Activated CD8-positive, alpha-beta memory T cell treated with anti-CD3 and anti-CD28 coated beads, Interleukin-2, amount 50 U/mL, for 1 hour (primary cell): ENCODE measurements around the gene BLVRB.
"Not testable (repeated sequence)": the region's sequence is repeated elsewhere in the genome, so short reads cannot be mapped to it uniquely, and the experiment has no call there.

ENCODE experiments used
- DNase-seq: peaks from one replicate; pipeline ENCODE4 v3.0.0-alpha.2; 2020; ENCODE audit errors: extremely low read depth

BLVRB gene

DNA sequence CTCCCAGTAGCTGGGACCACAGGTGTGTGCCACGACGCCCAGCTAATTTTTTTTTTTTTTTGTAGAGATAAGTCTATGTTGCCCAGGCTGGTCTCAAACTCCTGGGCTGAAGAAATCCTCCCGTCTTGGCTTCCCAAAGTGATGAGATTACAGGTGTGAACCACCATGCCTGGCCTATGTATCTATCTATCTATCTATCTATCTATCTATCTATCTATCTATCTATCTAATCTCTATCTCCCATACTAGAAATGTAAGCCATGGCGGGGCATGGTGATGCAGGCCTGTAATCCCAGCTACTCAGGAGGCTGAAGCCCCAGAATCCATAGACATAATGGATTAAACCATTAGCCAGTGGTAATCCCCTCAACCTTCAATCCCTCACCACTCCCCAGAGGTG, 14.9 kb downstream of the BLVRB start:
- DNase-seq: no peak

DNA sequence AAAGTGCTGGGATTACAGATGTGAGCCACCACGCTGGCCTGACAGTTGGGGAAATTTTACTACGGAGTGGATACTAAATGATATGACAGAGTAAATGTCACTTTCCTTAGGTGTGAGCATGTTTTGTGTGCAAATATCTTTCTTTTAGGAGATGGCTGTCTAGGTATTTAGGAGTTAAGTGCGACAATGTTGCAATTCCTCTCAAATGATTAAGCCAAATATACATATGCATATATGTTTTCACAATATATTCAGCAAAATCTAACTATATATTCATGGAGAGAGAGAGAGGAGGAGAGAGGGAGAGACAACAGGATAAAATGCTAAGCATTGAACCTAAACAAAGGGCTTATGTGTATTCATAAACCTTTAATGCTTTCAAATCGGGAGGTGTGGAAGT, 16.0 kb downstream of the BLVRB start:
- DNase-seq: no peak

DNA sequence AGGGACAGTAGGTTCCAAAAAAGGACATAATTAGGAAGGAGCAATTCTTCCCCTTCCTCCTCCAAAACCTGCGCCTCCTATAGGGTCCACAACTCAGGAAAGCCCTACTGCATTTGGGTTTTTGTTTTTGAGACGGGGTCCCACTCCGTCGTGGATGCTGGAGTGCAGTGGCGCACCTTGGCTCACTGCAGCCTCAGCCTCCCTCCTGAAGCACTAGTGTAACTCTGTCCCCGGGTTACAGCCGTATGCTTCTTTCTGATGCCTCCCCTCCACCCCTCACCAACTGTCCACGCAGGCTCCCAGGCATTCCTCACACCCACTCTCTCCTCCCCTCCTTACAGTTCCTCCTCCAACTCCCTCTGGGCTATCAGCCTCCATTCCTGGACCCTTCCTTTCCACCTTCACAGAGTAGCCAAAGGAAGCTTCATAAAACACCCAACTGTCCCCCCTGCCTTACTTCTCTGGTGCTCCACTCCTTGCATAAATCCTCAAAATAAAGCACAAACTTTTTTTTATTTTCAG, 19.2 kb downstream of the BLVRB start:
- no peak for DNase-seq

DNA sequence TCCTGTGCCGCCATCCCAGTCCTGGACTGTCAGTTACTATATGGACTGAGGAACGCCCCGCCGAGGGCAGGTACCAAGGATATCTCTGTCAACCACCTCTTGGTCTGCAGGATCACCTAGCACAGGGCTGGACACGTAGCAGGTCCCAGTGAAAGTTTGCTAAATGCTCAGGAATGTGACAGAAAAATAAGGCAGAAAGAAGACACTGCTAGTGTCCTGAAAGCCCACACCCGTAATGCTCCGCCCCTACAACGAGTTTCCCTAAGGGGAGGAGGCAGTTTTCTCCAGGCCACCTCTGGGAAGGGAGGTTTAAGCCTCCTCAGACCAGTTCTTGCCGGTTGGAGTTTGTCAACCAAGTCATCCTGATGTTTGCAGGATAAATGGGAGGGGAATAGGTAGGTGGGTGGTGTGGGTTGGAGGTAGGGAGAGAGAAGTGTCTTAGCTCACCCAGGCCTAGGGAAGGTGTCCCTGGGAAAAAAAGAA, 19.7 kb downstream of the BLVRB start:
- DNase-seq: no peak

DNA sequence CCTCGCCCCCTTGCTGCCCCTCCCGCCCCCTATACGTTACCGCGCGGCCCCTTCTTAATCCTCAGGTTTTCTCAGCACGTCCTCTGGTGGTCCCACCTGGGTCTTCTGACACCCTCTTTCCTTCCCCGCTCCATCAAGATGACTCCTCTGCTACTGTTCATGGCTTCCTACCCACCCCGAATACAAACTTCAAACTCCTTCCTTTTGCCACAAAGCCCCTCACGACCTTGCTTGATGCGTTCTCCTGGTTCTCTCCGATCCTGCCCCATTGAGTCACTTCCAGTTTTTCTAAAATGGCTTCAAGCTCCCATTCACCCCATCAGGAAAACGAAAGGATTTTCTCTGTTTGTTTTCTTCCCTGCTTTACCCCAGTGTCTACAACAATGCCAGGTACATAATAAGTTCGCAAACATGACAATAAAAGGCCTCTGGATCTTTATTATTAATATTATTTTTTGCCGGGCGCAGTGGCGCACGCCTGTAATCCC, 20.7 kb downstream of the BLVRB start:
- no peak for DNase-seq

DNA sequence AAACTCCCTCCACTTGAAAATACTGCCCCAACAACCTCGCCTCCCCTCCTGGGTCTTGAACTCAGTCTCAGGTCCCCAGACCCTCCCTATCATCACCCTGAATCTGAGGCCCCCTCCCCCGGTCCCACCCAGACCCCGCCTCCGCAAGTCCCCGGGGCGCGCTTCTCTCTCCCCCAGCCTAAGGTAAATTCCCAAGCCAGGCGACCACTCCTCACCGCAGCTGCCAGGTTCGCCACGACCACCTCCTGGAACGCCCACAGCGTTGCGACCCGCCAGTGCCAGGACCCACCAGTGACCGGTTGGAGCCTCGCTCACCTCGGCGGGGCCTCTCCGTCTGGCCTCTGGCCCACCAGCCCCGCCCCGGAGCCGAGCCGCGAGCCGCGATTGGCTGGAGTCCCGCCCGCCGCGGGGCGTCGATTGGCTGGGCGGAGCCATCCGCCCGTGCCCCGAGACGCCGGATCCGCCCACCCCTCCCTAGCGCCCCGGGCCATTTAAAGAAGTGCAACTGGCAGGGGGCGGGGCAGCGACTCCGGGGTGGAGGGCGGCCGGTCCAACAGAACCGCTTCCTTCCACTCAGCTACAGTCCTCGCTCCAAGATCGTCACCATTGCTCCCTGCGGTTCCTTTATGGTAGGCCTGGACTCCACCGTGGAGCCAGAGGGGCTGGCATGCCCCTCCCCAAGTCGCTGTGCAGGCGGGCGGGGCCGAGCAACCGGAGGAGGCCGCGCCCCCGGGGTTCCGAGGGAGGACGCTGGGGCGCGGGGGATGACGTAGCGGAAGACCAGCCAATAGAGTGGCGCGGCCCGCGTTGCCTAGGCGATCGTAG, 21.3 kb downstream of the BLVRB start, which contains the start of gene SERTAD3:
Gene SERTAD3 (minus strand): TSS at position 336 of the 825 bp plus-strand sequence. CDS start 2,255 bp downstream, outside the sequence.
- peak; percentile 88 for DNase-seq

DNA sequence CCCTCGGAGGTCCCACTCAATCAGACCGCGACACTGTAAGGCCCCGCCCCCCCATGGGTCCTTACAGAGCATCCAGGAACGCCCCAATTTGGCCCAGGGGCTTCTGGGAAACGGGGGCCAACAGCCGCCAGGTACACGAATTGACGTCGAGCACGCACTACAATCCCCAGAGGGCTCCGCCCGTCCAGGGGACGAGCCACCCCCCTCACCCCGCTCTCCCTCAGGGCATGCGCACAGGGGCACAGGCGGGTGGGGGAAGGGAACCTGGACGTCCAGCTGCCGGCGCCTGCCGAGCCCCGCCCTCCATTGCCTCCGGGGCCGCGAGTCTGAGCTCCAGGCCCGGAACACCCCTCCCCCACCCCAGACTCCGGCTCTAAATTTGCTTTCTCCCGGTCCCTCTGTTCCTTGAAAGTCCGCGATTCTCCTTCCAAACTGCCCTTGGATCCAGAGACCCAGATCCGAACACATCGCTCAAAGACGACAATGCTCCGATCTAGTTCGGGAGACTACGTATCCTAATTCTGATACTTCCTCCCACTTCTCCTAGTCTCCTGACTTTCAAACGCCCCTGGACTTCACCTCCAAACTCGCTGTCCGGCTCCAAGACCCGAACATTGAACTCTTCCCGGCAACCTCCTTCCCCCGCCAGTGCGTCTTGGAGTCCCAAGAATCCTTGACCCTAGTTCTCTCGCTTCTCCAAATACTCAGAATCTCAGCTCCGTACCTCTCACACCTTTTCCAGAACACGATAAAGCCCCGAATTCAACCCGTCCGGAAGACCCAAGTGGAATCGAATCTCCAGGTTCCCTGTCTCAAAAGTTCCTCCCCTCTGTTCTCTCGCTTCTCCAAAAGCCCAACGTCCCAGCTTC, 22.2 kb downstream of the BLVRB start:
- DNase-seq: peak; percentile 99

DNA sequence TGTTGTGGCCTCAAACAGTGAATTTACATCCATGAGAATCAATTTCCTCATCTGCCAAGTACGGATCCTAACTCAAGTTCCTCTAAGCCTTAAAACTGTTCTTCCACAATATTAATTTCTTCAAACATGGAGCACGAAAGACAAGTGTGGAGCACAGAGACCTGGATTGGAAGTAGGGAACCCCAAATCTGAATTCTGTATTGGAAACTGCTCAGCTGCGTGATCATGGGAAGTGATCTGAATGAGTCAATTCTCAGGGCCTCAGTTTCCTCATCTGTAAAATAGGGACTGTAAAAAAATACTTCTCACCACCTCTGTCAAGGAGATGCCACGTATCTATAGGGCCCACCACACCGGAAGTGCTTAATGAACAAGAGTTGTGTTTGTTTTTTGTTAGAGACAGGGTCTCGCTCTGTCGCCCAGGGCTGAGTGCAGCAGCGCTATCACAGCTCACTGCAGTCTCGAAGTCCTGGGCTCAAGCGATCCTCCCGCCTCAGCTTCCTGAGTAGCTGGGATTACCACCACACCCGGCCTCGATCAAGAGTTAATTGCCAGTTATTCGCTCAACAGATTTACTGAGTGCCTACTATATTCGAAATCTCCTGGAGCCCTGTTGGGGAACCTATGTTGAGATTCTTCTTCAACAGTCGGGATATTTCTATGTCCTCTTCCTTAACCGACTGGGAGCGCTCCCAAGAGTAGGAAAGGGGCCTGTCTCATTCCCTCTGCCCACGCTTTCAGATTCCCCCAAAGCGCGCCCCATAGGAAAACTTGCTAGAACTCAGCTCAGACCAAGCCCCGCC, 23.0 kb downstream of the BLVRB start:
- DNase-seq: no peak

DNA sequence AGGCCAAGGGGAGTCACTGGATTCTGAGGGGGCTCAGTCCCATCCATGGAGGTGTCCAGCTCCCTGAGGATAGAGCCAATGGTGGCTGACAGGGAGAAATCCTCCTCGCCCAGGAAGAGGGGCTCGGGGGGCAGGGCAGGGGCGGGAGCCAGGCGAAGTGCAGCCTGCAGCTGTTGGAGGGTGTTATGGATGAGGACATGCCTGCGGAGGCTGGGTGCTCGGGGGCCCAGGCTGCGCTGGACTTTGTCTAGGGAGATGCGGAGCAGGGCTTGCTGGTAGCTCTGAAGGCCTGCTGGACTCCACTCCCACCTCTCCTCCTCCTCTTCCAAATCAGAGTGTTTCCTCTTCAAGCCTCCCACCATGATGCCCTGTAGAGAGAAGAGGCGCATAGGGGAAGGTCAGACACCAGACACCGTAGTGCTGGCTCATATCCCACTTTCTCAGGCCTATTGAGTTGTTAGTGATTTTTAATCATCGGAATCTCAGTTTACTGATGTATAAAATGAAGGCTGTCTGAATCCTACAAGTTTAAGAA, 23.8 kb downstream of the BLVRB start:
- no peak for DNase-seq

DNA sequence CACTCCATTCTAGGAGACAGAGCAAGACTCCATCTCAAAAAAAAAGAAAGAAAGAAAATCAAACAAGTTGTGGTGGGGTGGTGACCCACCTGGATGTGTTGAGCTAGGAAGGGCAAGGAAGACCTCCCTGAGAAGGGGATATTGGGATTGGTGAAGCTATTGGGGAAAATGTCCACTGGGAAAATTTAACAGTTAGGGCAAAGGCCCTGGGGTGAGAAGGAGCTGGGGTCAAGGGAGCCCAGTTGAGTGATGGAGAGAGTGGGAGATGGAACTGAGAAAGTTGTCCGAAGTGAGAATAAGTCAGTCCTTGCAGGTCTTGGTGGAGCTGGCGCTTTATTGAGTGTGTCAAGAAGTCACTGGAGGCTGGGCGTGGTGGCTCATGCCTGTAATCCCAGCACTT, 27.3 kb downstream of the BLVRB start:
- no peak for DNase-seq

DNA sequence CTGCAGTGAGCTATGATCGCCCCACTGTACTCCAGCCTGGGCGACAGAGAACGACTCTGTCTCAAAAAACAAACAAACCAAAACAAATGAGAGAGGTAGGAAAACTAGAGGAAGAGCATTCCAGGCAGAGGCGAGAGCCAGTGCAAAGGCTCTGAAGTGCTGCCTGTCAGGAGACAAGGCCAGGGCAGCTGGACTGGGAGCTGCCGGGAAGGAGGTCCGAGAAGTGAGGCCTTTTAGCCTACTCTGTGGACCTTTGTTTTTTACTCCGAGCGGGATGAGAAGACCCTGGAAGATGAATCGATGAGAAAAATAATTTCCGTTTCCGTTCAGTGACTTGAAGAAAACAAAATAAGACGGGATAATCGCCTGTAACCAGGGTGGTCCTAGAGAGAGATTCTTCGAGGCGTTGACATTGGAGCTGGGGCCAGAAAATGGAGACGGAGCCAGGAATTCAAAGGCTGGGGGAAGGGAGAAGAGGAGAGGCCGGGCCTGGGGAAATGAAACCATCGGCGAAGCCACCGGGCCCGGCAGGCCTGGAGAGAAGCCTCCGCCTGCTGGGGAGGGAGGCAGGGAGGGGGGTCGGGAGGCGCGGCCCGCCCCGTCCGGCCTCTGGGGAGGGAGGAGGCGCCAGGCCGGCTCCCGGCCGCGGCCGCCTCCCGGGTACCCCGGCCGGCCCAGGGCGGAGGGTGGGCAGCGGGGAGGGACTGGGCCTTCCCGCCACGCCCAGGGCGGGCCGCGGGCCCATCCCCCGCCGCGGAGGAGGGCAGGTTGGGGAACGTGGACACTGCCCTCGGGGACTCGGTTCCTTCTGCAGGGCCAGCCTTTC, 31.9 kb downstream of the BLVRB start:
- no peak for DNase-seq

DNA sequence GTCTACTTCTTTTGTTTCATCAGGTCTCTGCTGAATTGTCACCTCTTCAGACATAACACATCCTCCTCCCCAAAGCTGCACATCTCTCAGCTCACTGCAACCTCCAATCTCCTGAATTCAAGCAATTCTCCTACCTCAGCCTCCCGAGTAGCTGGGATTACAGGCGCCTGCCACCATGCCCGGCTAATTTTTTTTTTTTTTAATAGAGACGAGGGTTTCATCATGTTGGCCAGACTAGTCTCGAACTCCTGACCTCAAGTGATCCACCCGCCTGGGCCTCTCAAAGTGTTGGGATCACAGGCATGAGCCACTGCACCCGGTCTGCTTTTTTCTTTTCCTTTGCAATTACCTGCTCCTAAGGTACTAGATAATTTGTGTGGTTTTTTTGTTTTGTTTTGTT, 32.8 kb downstream of the BLVRB start:
- DNase-seq: not testable (repeated sequence)

DNA sequence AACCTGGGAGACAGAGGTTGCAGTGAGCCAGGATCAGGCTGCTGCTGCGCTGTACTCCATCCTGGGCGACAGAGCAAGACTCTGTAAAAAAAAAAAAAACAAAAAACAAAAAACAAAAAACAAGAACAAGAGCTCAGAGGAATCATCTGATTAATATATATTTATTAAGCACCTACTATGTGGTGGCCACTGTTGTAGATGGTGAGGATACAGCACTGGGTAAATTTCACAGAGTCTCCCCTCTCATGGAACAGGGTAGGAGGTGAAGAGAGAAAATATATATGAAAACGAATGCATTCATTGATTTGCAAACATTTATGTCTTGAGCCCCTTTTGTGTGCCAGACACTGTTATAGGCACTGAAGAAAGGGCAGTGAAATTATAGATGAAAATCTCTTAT, 33.8 kb downstream of the BLVRB start:
- no peak for DNase-seq

DNA sequence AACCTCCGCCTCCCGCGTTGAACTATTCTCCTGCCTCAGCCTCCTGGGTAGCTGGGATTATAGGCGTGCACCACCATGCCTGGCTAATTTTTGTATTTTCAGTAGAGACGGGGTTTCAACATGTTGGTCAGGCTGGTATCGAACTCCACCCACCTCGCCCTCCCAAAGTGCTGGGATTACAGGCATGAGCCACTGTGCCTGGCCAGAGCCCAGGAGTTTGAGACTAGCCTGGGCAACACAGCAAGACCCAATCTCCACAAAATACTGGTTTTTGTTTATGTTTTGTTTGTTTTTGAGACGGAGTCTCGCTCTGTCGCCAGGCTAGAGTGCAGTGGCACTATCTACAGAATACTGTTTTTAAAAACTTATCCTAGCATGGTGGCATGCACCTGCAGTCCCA, 35.3 kb downstream of the BLVRB start:
- DNase-seq: not testable (repeated sequence)

DNA sequence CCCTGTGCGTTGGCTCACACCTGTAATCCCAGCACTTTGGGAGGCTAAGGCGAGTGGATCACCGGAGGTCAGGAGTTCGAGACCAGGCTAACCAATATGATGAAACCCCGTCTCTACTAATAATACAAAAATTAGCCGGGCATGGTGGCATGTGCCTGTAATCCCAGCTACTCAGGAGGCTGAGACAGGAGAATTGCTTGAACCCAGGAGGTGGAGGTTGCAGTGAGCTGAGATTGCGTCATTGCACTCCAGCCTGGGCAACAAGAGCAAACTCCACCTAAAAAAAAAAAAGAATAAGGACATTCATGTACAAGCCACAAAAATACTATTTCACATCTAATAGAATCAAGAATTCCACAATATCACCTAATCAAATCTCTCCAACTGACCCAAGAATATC, 37.3 kb downstream of the BLVRB start:
- not testable (repeated sequence) for DNase-seq

DNA sequence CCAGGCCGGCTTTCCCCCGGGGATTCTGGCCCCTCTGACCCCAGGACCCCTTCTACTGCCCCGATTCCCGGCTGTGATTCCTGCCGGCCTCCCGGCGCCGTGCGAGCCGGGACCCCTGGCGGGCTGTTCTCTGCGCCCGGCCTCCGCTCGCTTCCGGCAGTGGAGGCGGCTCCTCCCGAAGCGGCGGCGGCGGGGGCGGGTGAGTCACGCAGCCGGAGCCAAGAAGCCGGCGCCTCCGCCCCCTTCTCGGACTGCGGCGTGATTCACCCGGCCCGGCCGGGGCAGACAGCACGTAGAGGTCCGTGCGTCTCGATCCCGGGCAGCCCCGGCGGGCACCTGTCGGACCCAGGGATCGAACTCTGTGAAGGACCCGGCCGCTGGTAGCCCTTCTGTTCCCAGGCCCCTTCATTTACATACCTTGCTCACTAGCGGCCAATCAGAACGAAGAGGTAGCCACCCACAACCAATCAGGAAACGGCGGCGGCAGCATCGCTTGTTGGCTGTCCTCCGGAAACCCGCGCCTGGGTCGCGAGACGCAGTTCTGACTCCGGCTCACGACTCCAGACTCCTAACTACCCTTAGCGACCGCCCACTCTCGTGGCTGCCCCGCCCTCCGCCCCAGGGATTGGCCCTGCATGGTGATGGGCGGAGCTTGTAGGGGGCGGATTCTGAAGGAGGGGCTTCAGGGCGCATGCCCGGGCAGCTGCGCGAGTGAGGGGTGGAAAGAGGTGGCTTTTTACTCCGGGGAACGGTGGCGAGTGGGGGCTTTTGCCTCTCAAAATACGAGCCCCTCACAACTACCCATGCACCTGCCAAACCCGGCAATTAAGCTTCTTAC, 39.9 kb downstream of the BLVRB start, which contains the start of gene SERTAD1:
Gene SERTAD1 (minus strand): TSS at position 543 of the 838 bp plus-strand sequence. CDS start 2,446 bp downstream, outside the sequence.
- DNase-seq: peak; percentile 100

DNA sequence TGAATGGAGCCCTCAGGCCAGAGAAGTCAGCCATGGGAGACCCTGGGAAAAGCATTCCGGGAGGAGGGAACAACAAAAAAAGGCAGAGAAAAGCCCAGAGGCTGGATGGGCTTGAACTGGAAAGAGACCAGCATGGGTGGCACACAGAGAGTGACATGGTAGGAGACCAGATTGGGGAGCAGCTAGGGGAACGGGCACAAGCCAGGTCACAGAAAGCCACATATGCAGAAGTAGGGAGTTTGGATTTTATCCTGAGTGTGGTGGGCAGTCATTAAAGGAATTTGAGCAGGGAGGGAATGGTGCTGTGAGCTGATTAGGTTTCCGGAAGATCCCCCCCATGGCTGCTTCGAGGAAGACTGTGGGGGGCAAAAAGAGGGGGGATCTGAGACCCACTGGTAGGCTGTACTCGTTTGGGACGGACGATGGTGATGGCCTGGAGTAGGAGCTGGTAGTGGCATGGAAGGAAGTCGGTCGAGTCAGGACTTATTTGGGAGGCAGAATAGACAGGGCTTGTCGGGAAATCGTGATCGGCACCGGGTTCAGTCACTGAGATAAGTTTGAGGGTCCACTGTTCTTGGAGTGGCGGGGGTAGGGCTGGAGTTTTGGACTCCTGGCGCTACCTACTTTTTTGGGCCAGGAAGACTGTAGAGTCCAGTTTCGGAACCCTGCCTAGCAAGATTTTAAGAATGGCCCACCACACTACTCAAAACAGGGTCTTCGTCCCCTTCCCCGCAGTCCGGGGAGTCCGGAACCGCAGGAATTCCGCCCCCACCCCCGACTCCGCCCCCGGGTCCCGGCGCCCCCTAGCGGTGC, 40.7 kb downstream of the BLVRB start:
- DNase-seq: no peak

DNA sequence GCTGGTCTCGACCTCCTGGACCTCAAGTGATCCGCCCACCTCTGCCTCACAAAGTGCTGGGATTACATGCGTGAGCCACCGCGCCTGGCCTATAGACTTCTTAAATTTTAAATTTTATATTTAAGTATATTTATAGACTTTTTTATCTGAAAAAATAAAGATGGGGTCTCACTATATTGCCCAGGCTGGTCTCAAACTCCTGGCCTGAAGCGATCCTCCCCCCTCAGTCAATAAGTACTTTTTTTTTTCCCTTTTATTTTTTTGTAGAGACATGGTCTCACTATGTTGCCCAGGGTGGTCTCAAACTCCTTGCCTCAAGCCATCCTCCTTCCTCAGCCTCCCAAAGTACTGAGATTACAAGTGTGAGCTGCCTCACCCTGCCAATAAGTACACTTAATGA, 41.6 kb downstream of the BLVRB start:
- no peak for DNase-seq
